Endothelial cell of umbilical vein (primary cell): ENCODE results near the gene TBC1D5.

Experiments
- POLR2A ChIP-seq: IDR thresholded peaks from 2 replicates; pipeline ENCODE4 v1.6.1; 2012; ENCODE audit warnings: low read depth, mild to moderate bottlenecking, control low read depth, low read length
- POLR2AphosphoS5 ChIP-seq: IDR thresholded peaks from 2 replicates; pipeline ENCODE4 v1.6.1; 2012; ENCODE audit warnings: low read depth, mild to moderate bottlenecking, control low read depth, low read length, moderate library complexity; ENCODE audit not compliant: insufficient read depth

- TF ChIP-seq POLR2AphosphoS5 (no peak), POLR2A (no peak)
Observed at GRCh38 chr3:17143893-17144664, 598.4 kb downstream of the TBC1D5 start.
